Glomerular endothelial cell (primary cell): ENCODE data around the gene PAMR1. TPM values are rescaled to one million over a fixed set of nuclear protein-coding genes. Genes with fewer than 3 reads are reported as not detected.
"Not testable (repeated sequence)": the region's sequence is repeated elsewhere in the genome, so short reads cannot be mapped to it uniquely, and the experiment has no call there.

Source experiments
- DNase-seq: peaks from one replicate; pipeline ENCODE4 v3.0.0-alpha.2; 2011; ENCODE audit warnings: low read depth, low spot score; ENCODE audit errors: extremely low read depth
- total RNA-seq: library from RNA; depleted of rRNA; stranded (reverse); fragments of >200 nt; gene quantifications from 2 replicates; pipeline ENCODE4 v1.2.3, GENCODE V29; 2015

Gene PAMR1
- 0.18 TPM in 1 of 2 replicates, not detected in the other for total RNA-seq

- no peak for DNase-seq
These were observed at the start of gene PAMR1 for GRCh38 chr11:35525501-35526175. TSS of gene PAMR1 (minus strand) at chr11:35525616. CDS start at chr11:35525585, 31 bp downstream.

- no peak for DNase-seq
These were observed 46.3 kb upstream of the PAMR1 start for GRCh38 chr11:35571696-35572095.

- DNase-seq: no peak
These were observed 42.5 kb upstream of the PAMR1 start for GRCh38 chr11:35567737-35568465.

- DNase-seq: no peak
These were observed 41.5 kb upstream of the PAMR1 start for GRCh38 chr11:35566885-35567284.

GRCh38 chr11:35566181-35566580, 40.8 kb upstream of the PAMR1 start:
- no peak for DNase-seq

GRCh38 chr11:35564245-35564595, 38.8 kb upstream of the PAMR1 start:
- no peak for DNase-seq

GRCh38 chr11:35563484-35564244, 38.2 kb upstream of the PAMR1 start:
- DNase-seq: no peak

GRCh38 chr11:35559949-35560348, 34.5 kb upstream of the PAMR1 start:
- DNase-seq: no peak

- no peak for DNase-seq
These were observed 33.1 kb upstream of the PAMR1 start for GRCh38 chr11:35558513-35558912.

- DNase-seq: no peak
These were observed 30.1 kb upstream of the PAMR1 start for GRCh38 chr11:35555488-35555887.

GRCh38 chr11:35554491-35555437, 29.3 kb upstream of the PAMR1 start:
- no peak for DNase-seq

- no peak for DNase-seq
These were observed 28.4 kb upstream of the PAMR1 start for GRCh38 chr11:35553831-35554230.

GRCh38 chr11:35553021-35553420, 27.6 kb upstream of the PAMR1 start:
- no peak for DNase-seq

- DNase-seq: no peak
These were observed 27.2 kb upstream of the PAMR1 start for GRCh38 chr11:35552616-35553015.

- no peak for DNase-seq
These were observed 25.1 kb upstream of the PAMR1 start for GRCh38 chr11:35550374-35551036.

GRCh38 chr11:35549787-35550186, 24.4 kb upstream of the PAMR1 start:
- DNase-seq: no peak

GRCh38 chr11:35548925-35549561, 23.6 kb upstream of the PAMR1 start:
- no peak for DNase-seq

GRCh38 chr11:35547995-35548394, 22.6 kb upstream of the PAMR1 start:
- not testable (repeated sequence) for DNase-seq

GRCh38 chr11:35546317-35546716, 20.9 kb upstream of the PAMR1 start:
- no peak for DNase-seq
